ENCODE data around the gene IRF9.

The IRF9 gene

DNA sequence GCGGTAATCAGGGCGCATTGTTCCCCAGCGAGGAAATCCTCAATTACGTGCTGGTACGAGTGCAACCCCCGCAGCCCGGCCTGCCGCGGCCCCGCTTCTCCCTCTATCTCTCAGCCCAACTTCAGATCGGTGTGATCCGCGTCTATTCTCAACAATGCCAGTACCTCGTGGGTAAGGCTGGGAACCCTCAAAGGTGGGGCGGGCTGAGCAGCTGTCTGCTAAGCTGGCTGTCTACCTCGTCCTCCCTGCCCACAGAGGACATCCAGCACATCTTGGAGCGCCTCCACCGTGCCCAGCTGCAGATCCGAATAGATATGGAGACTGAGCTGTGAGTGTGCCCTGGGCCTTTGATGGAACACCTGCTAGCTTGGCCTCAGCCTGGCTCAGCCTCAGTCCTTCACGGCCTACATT is 11.8 kb downstream of the IRF9 start:
- Histone ChIP-seq H3K9me3 (ENCODE audit: control insufficient read depth in 2 of 2, low read length in 2 of 2) (no peaks in the 10 kb centered on the region), H3K4me1 (ENCODE audit: control insufficient read depth in 2 of 2, insufficient read depth in 2 of 2, low read length in 2 of 2) (no peaks in the 10 kb centered on the region), H3K4me3 (ENCODE audit: low read length in 2 of 2) (no peak overlapping the region), H3K36me3 (ENCODE audit: control insufficient read depth in 2 of 2, insufficient read depth in 2 of 2, low read length in 2 of 2) (peaks cover 9 to 28% of the 10 kb centered on the region in 2 donors), H3K27me3 (ENCODE audit: control insufficient read depth in 2 of 2, insufficient read depth in 2 of 2, low read length in 2 of 2) (no peaks in the 10 kb centered on the region), H3K27ac (ENCODE audit: low read depth in 2 of 2, low read length in 2 of 2) (no peak overlapping the region), H3K9ac (ENCODE audit: low read depth in 1 of 2, low read length in 2 of 2) (no peak overlapping the region)

DNA sequence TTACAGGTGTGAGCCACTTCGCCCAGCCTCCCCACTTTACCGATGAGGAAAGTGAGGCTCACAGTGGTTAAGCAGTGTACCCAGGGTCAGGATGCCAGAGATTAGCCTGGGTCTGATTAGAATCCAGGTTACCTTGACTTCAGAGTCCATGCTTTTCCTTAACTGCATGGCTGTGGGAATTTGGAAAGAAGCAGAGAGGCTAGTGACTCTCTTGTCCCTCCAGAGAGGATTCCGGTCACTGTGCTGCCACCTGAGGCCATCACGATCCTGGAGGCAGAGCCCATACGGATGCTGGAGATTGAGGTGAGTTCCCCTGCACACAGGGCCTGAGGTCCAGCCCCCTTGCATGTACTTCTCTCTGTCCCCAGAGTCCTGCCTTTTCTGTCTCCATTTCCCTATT is 15.5 kb downstream of the IRF9 start:
- no peak overlapping the region for H3K27ac ChIP-seq (ENCODE audit: low read depth in 2 of 2, low read length in 2 of 2)
- peaks cover 41 to 51% of the 10 kb centered on the region in 2 donors for H3K36me3 ChIP-seq (ENCODE audit: control insufficient read depth in 2 of 2, insufficient read depth in 2 of 2, low read length in 2 of 2)

DNA sequence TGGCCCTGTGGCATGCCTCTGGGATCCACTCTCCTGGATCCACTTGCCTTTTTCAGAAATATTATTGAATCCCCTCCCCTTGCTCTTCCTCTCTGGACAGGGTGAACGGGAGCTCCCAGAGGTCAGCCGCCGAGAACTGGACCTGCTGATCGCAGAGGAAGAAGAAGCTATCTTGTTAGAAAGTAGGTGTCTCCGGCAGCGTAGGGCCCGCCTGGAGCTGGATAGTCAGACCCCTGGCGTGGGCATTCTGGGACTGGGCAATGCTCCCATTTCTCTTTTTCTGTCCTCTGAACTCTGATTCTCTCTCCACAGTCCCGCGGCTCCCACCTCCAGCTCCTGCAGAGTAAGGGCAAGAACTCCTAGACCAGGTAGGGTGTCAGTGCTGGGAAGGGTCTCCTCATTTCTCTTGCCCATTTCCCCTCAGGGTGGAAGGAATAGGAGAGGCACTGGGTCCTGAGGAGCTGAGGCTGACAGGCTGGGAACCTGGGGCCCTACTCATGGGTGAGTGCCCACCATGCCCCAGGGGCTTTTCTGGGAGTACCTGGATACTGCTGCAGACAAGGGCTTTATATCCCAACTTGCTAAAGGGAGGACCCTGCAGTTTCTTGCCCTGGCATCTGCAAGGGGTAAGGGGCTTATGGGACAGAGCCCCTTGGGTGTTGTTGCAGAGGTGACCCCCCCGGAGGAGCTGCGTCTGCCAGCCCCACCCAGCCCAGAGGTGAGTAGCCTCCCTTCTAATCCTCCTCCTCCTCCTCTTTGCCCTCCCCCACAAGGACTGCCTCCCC is 16.2 kb downstream of the IRF9 start:
- Histone ChIP-seq H3K4me1 (ENCODE audit: control insufficient read depth in 2 of 2, insufficient read depth in 2 of 2, low read length in 2 of 2) (no peaks in the 10 kb centered on the region), H3K27ac (ENCODE audit: low read depth in 2 of 2, low read length in 2 of 2) (no peak overlapping the region), H3K9me3 (ENCODE audit: control insufficient read depth in 2 of 2, low read length in 2 of 2) (no peaks in the 10 kb centered on the region), H3K9ac (ENCODE audit: low read depth in 1 of 2, low read length in 2 of 2) (no peak overlapping the region), H3K36me3 (ENCODE audit: control insufficient read depth in 2 of 2, insufficient read depth in 2 of 2, low read length in 2 of 2) (peaks cover 44 to 57% of the 10 kb centered on the region in 2 donors), H3K27me3 (ENCODE audit: control insufficient read depth in 2 of 2, insufficient read depth in 2 of 2, low read length in 2 of 2) (no peaks in the 10 kb centered on the region), H3K4me3 (ENCODE audit: low read length in 2 of 2) (no peak overlapping the region)

More for the DNA sequence above, 15.5 kb downstream of the IRF9 start:
- no peaks in the 10 kb centered on the region for H3K4me1 ChIP-seq (ENCODE audit: control insufficient read depth in 2 of 2, insufficient read depth in 2 of 2, low read length in 2 of 2)
- no peak overlapping the region for H3K9ac ChIP-seq (ENCODE audit: low read depth in 1 of 2, low read length in 2 of 2)
- no peak overlapping the region for H3K4me3 ChIP-seq (ENCODE audit: low read length in 2 of 2)
- no peaks in the 10 kb centered on the region for H3K9me3 ChIP-seq (ENCODE audit: control insufficient read depth in 2 of 2, low read length in 2 of 2)
- no peaks in the 10 kb centered on the region for H3K27me3 ChIP-seq (ENCODE audit: control insufficient read depth in 2 of 2, insufficient read depth in 2 of 2, low read length in 2 of 2)

DNA sequence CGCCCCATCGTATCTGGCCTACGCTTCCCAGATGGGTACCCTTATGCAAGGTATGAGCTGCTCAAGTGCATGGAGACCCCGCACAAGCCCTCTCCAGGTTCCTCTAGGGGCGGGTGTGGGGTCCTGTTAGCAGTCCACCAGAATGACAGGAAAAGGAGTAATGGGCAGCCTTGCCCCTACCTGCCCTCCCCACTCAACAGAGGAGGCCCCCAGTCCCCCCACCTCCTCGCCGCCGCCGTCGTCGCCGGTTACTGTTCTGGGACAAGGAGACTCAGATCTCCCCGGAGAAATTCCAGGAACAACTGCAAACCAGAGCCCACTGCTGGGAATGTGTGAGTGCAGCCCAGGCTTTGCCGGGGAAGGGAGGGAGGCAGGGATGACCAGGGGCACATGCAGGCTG is 16.8 kb downstream of the IRF9 start:
- H3K9me3 ChIP-seq (ENCODE audit: control insufficient read depth in 2 of 2, low read length in 2 of 2), result no peaks in the 10 kb centered on the region
- H3K9ac ChIP-seq (ENCODE audit: low read depth in 1 of 2, low read length in 2 of 2), result no peak overlapping the region
- no peak overlapping the region for H3K27ac ChIP-seq (ENCODE audit: low read depth in 2 of 2, low read length in 2 of 2)
- no peaks in the 10 kb centered on the region for H3K4me1 ChIP-seq (ENCODE audit: control insufficient read depth in 2 of 2, insufficient read depth in 2 of 2, low read length in 2 of 2)
- H3K36me3 ChIP-seq (ENCODE audit: control insufficient read depth in 2 of 2, insufficient read depth in 2 of 2, low read length in 2 of 2), result peaks cover 44 to 64% of the 10 kb centered on the region in 2 donors
- H3K27me3 ChIP-seq (ENCODE audit: control insufficient read depth in 2 of 2, insufficient read depth in 2 of 2, low read length in 2 of 2), result no peaks in the 10 kb centered on the region
- no peak overlapping the region for H3K4me3 ChIP-seq (ENCODE audit: low read length in 2 of 2)

DNA sequence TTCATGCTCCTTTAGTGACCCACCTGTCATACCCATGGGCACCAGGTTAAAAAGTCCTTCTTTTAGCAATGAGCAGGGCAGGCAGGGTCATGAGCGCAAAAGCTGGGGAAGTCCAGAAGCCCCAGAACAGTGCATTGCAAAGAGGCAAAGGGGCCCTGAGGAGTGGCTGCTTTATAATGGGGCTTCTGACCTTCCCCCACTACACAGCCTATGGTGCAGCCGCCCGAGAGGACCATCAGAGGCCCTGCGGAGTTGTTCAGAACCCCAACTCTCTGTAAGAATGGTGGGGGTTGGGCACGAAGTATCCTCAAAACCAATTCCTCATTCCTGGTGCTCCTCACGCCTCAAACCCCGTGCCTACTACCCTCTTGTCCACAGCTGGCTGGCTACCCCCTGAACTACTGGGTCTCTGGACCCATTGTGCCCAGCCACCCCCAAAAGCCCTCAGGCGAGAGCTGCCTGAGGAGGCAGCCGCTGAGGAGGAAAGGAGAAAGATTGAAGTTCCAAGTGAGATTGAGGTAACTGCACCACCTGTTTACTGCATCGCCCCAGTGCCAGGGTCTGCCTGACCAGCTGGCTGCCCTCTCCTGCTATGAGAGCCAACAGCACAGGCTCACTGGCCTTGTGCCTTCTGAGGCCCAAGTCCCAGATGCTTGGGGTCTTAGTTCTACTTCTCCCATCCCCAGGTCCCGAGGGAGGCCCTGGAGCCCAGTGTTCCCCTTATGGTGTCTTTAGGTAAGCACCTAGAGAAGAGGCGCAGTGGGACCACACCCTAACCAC is 17.5 kb downstream of the IRF9 start:
- Histone ChIP-seq H3K4me3 (ENCODE audit: low read length in 2 of 2) (no peak overlapping the region), H3K9me3 (ENCODE audit: control insufficient read depth in 2 of 2, low read length in 2 of 2) (no peaks in the 10 kb centered on the region), H3K9ac (ENCODE audit: low read depth in 1 of 2, low read length in 2 of 2) (no peak overlapping the region), H3K27me3 (ENCODE audit: control insufficient read depth in 2 of 2, insufficient read depth in 2 of 2, low read length in 2 of 2) (no peaks in the 10 kb centered on the region), H3K36me3 (ENCODE audit: control insufficient read depth in 2 of 2, insufficient read depth in 2 of 2, low read length in 2 of 2) (peaks cover 46 to 64% of the 10 kb centered on the region in 2 donors), H3K4me1 (ENCODE audit: control insufficient read depth in 2 of 2, insufficient read depth in 2 of 2, low read length in 2 of 2) (no peaks in the 10 kb centered on the region), H3K27ac (ENCODE audit: low read depth in 2 of 2, low read length in 2 of 2) (no peak overlapping the region)

DNA sequence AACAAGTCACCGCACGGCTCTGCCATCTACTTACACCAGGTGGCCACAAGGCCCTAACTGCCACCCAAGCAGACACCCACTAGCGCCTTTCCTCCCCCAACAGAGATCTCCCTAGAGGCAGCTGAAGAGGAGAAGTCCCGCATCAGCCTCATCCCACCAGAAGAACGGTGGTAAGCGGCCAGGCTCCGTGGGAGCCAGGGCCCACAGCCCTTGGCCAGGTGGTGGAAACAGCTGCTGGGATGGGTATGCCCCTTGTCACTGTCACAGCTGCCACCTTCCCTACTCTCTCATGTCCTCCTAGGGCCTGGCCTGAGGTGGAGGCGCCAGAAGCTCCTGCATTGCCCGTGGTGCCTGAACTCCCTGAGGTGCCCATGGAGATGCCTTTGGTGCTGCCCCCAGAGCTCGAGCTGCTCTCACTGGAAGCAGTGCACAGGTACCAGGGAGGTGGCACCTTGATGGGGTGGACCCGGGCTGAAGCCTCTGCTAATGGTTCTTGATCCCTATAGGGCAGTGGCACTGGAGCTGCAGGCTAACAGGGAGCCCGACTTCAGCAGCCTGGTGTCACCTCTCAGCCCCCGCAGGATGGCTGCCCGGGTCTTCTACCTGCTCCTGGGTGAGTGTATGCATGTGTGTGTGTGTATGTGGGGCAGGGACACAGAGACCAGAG is 18.4 kb downstream of the IRF9 start:
- peak overlapping the region in 1 of 2 donors; percentile 16 for H3K27ac ChIP-seq (ENCODE audit: low read depth in 2 of 2, low read length in 2 of 2)
- no peaks in the 10 kb centered on the region for H3K27me3 ChIP-seq (ENCODE audit: control insufficient read depth in 2 of 2, insufficient read depth in 2 of 2, low read length in 2 of 2)
- no peaks in the 10 kb centered on the region for H3K4me1 ChIP-seq (ENCODE audit: control insufficient read depth in 2 of 2, insufficient read depth in 2 of 2, low read length in 2 of 2)
- no peak overlapping the region for H3K4me3 ChIP-seq (ENCODE audit: low read length in 2 of 2)
- H3K36me3 ChIP-seq (ENCODE audit: control insufficient read depth in 2 of 2, insufficient read depth in 2 of 2, low read length in 2 of 2), result peaks cover 51 to 70% of the 10 kb centered on the region in 2 donors
- no peaks in the 10 kb centered on the region for H3K9me3 ChIP-seq (ENCODE audit: control insufficient read depth in 2 of 2, low read length in 2 of 2)
- H3K9ac ChIP-seq (ENCODE audit: low read depth in 1 of 2, low read length in 2 of 2), result no peak overlapping the region

DNA sequence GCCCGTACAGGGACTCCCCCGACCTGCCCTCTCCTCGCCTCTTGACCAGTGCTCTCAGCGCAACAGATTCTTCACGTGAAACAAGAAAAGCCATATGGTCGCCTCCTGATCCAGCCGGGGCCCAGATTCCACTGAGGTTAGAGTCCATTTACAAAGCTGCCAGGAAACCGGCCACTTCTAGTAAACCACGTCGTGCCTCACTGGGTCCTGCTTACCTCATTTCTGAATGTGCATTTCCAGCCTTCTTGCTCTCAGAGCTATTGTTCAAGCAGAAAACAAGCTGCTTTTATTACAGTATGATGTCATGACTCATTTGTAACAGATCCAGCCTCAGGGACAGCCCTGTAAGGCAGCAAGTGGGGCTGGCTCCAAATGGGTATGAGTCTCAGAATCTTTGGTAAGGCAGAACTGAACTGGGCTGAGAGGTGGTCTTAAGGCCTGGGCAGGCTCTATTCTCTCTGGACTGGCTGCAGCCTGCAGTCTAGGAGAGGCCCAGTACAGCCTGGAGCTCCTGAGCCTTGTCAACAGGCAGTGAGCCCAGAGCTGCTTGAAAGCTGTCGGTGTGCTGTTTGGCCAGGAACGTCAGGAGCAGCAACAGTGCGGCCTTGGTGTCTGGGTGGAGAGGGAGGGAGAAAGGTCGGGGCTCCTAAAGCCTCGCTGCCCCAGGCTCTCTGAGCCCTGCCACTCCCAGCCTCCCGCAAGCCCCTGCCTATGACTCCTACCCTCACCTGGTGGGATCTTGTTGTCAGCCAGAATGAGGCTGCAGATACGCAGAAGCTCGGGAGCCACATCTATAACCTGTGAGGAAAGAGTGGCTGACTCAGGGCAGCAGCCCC is 19.1 kb downstream of the IRF9 start:
- Histone ChIP-seq H3K27ac (ENCODE audit: low read depth in 2 of 2, low read length in 2 of 2) (peak overlapping the region in 1 of 2 donors; percentile 38), H3K4me1 (ENCODE audit: control insufficient read depth in 2 of 2, insufficient read depth in 2 of 2, low read length in 2 of 2) (no peaks in the 10 kb centered on the region), H3K27me3 (ENCODE audit: control insufficient read depth in 2 of 2, insufficient read depth in 2 of 2, low read length in 2 of 2) (no peaks in the 10 kb centered on the region), H3K36me3 (ENCODE audit: control insufficient read depth in 2 of 2, insufficient read depth in 2 of 2, low read length in 2 of 2) (peaks cover 55 to 75% of the 10 kb centered on the region in 2 donors), H3K9ac (ENCODE audit: low read depth in 1 of 2, low read length in 2 of 2) (no peak overlapping the region), H3K9me3 (ENCODE audit: control insufficient read depth in 2 of 2, low read length in 2 of 2) (no peaks in the 10 kb centered on the region), H3K4me3 (ENCODE audit: low read length in 2 of 2) (no peak overlapping the region)

DNA sequence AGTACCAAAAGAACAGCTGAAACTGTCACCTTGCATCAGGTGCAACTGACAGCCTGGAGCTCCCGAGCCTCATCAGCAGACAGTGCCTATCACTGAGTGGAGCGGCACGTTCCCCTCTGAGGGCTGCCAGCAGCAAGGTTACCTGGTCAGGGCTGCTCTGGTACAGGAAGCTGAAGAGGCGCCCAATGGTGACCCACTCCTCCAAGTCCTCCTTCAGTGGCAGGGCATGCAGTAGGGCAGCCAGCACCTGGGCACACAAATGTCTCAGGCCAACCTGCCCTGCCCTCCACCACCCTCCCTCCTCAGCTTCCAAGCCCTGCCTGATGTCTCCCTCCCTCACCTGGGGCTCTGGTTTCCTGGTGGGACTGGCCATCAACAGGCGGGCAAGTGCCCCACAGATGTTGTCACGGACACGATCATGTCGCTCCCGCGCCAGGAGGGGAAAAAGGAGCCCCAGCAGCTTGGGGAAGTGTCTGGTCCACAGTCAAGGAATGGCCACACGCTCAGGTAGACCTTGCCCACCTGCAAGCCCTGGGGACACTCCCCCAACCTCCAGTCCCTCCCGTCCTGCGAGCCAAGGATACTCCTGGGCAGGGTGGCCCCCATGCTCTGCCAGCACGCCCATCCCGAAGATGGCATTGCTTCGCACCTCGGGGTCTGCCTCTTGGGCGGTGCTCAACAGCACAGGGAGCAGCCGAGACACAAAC is 20.5 kb downstream of the IRF9 start:
- H3K27me3 ChIP-seq (ENCODE audit: control insufficient read depth in 2 of 2, insufficient read depth in 2 of 2, low read length in 2 of 2), result no peaks in the 10 kb centered on the region
- H3K9ac ChIP-seq (ENCODE audit: low read depth in 1 of 2, low read length in 2 of 2), result no peak overlapping the region
- no peaks in the 10 kb centered on the region for H3K9me3 ChIP-seq (ENCODE audit: control insufficient read depth in 2 of 2, low read length in 2 of 2)
- no peaks in the 10 kb centered on the region for H3K4me1 ChIP-seq (ENCODE audit: control insufficient read depth in 2 of 2, insufficient read depth in 2 of 2, low read length in 2 of 2)
- no peak overlapping the region for H3K4me3 ChIP-seq (ENCODE audit: low read length in 2 of 2)
- H3K27ac ChIP-seq (ENCODE audit: low read depth in 2 of 2, low read length in 2 of 2), result no peak overlapping the region
- peaks cover 58 to 85% of the 10 kb centered on the region in 2 donors for H3K36me3 ChIP-seq (ENCODE audit: control insufficient read depth in 2 of 2, insufficient read depth in 2 of 2, low read length in 2 of 2)

DNA sequence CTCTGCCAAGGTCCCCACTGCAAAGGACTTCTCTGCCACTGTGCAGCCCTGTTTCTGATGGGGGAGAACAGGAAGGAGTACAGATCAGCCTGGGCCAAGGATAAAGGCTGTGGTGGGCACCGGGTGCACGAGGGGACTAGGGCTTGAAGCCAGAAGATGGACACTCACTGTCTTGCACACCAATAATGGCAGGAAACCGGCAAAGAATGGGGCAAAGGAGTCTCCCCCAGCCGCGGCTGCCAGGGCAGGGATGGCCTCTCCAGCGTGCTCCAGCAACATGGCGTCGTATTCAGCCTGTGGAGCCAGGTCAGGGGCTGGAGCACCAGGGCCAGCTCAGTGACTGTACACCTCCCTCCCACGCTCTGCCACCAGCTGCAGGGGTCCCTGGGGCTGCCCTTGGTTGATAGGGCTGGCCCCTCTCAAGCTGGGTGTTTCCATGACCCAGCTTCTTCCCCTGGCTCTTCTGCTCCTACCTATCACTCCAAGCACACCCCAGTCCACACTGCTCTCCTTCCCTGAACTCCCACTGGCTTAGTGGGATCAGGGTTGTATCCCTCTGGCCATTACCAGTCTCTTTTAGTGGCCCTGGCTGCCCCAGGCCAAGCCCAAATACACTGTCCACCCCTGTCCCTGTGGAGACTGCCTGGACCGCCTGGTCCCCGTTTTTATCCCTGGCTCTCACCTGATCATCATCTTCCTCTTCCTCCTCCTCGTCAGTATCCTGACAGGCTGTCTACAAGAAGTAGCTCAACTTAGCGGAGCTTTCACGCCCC is 21.2 kb downstream of the IRF9 start:
- Histone ChIP-seq H3K9ac (ENCODE audit: low read depth in 1 of 2, low read length in 2 of 2) (no peak overlapping the region), H3K27me3 (ENCODE audit: control insufficient read depth in 2 of 2, insufficient read depth in 2 of 2, low read length in 2 of 2) (no peaks in the 10 kb centered on the region), H3K36me3 (ENCODE audit: control insufficient read depth in 2 of 2, insufficient read depth in 2 of 2, low read length in 2 of 2) (peaks cover 55 to 84% of the 10 kb centered on the region in 2 donors), H3K4me1 (ENCODE audit: control insufficient read depth in 2 of 2, insufficient read depth in 2 of 2, low read length in 2 of 2) (no peaks in the 10 kb centered on the region), H3K4me3 (ENCODE audit: low read length in 2 of 2) (no peak overlapping the region), H3K27ac (ENCODE audit: low read depth in 2 of 2, low read length in 2 of 2) (no peak overlapping the region), H3K9me3 (ENCODE audit: control insufficient read depth in 2 of 2, low read length in 2 of 2) (no peaks in the 10 kb centered on the region)
